ENCODE measurements around the gene KCTD3.

Gene KCTD3

GRCh38 chr1:215557992-215558626, 9.0 kb upstream of the KCTD3 start:
- DNase-seq: no peak

- peak; percentile 33 for DNase-seq
Observed at GRCh38 chr1:215567491-215568298, 591 bp downstream of the KCTD3 start.

- DNase-seq: no peak
Observed at GRCh38 chr1:215568299-215568692, 1.2 kb downstream of the KCTD3 start.

- DNase-seq: no peak
Observed at GRCh38 chr1:215569986-215570824, 3.1 kb downstream of the KCTD3 start.

- no peak for DNase-seq
Observed at GRCh38 chr1:215581896-215582295, 14.8 kb downstream of the KCTD3 start.

- DNase-seq: no peak
Observed at GRCh38 chr1:215583185-215583749, 16.2 kb downstream of the KCTD3 start.

GRCh38 chr1:215584389-215584788, 17.3 kb downstream of the KCTD3 start:
- no peak for DNase-seq

GRCh38 chr1:215589650-215590435, 22.7 kb downstream of the KCTD3 start:
- DNase-seq: no peak

GRCh38 chr1:215590779-215591491, 23.8 kb downstream of the KCTD3 start:
- no peak for DNase-seq

GRCh38 chr1:215594640-215595039, 27.5 kb downstream of the KCTD3 start:
- no peak for DNase-seq

GRCh38 chr1:215595231-215595630, 28.1 kb downstream of the KCTD3 start:
- DNase-seq: no peak

GRCh38 chr1:215597961-215598360, 30.9 kb downstream of the KCTD3 start:
- no peak for DNase-seq

- no peak for DNase-seq
Observed at GRCh38 chr1:215599418-215600074, 32.4 kb downstream of the KCTD3 start.

- no peak for DNase-seq
Observed at GRCh38 chr1:215600258-215600792, 33.2 kb downstream of the KCTD3 start.

GRCh38 chr1:215600867-215601266, 33.8 kb downstream of the KCTD3 start:
- no peak for DNase-seq

- DNase-seq: no peak
Observed at GRCh38 chr1:215601276-215601675, 34.2 kb downstream of the KCTD3 start.

- no peak for DNase-seq
Observed at GRCh38 chr1:215603319-215603718, 36.2 kb downstream of the KCTD3 start.

- DNase-seq: no peak
Observed at GRCh38 chr1:215605011-215605621, 38.0 kb downstream of the KCTD3 start.

GRCh38 chr1:215606036-215606435, 38.9 kb downstream of the KCTD3 start:
- no peak for DNase-seq

GRCh38 chr1:215606564-215607168, 39.6 kb downstream of the KCTD3 start:
- DNase-seq: no peak

Data from stimulated activated CD4-positive, alpha-beta T cell treated with anti-CD3 and anti-CD28 coated beads, Interleukin-4, amount 100 ng/mL, for 24 hours (primary cell).